Subcutaneous adipose tissue (tissue), 4 donors: ENCODE results near the gene PLPP3. TPM values are rescaled to one million over a fixed set of nuclear protein-coding genes. Genes with fewer than 3 reads are reported as not detected.

Experiments used
- CTCF ChIP-seq: fragments of 450-650 bp; IDR thresholded peaks from one replicate; pipeline ENCODE4 v1.5.1; 2016; ENCODE audit warnings: low read depth, mild to moderate bottlenecking, control low read depth, antibody characterized with exemption, moderate library complexity
- total RNA-seq, 4 donors: library from RNA; depleted of rRNA; stranded (reverse); fragments of >200 nt; gene quantifications; one replicate each; pipeline ENCODE4 v1.1.0, GENCODE V29; 2016

PLPP3 gene
- total RNA-seq, 4 donors from 2014 or later = 149 to 309 (median 238) TPM

GRCh38 chr1:56529801-56530200, 49.6 kb downstream of the PLPP3 start:
- TF ChIP-seq CTCF = no peak

- no peak for TF ChIP-seq CTCF
These were observed 51.6 kb downstream of the PLPP3 start for GRCh38 chr1:56527548-56528302.

- no peak for TF ChIP-seq CTCF
These were observed 52.7 kb downstream of the PLPP3 start for GRCh38 chr1:56526571-56527174.

- TF ChIP-seq CTCF = no peak
These were observed 53.8 kb downstream of the PLPP3 start for GRCh38 chr1:56525489-56526041.

GRCh38 chr1:56524263-56524662, 55.1 kb downstream of the PLPP3 start:
- no peak for TF ChIP-seq CTCF

GRCh38 chr1:56522680-56523079, 56.7 kb downstream of the PLPP3 start:
- no peak for TF ChIP-seq CTCF

GRCh38 chr1:56520016-56520601, 59.3 kb downstream of the PLPP3 start:
- TF ChIP-seq CTCF = no peak
